GM12801 (cell line): ENCODE data around the gene MATN4.

Experiments
- CTCF ChIP-seq: IDR thresholded peaks from one replicate; pipeline ENCODE4 v1.5.1; 2011; ENCODE audit warnings: control low read depth; ENCODE audit not compliant: insufficient read length; ENCODE audit errors: extremely low read depth

The MATN4 gene

GRCh38 chr20:45257711-45258110, 50.4 kb downstream of the MATN4 start:
- TF ChIP-seq CTCF = no peak

- TF ChIP-seq CTCF = no peak
These were observed 50.9 kb downstream of the MATN4 start for GRCh38 chr20:45257161-45257560.

- no peak for TF ChIP-seq CTCF
These were observed 53.5 kb downstream of the MATN4 start, which contains the start of gene SLPI for GRCh38 chr20:45254383-45255262. Gene SLPI, minus strand, starts transcription at chr20:45254564. Its CDS starts 21 bp downstream, at chr20:45254543.

- TF ChIP-seq CTCF = no peak
These were observed 54.8 kb downstream of the MATN4 start for GRCh38 chr20:45253261-45253660.

- TF ChIP-seq CTCF = no peak
These were observed 56.1 kb downstream of the MATN4 start for GRCh38 chr20:45251884-45252560.

- no peak for TF ChIP-seq CTCF
These were observed 59.5 kb downstream of the MATN4 start for GRCh38 chr20:45248609-45249008.

- no peak for TF ChIP-seq CTCF
These were observed 60.2 kb downstream of the MATN4 start for GRCh38 chr20:45247865-45248264.
